NOMO-1 (cell line): ENCODE data around the gene ZNF24.

Experiments
- DNase-seq, 2 experiments: peaks; one replicate each; lab custom pipeline; 2025; ENCODE audit not compliant: unreplicated experiment in 2 of 2; lab: John Stamatoyannopoulos, UW

The ZNF24 gene

DNA sequence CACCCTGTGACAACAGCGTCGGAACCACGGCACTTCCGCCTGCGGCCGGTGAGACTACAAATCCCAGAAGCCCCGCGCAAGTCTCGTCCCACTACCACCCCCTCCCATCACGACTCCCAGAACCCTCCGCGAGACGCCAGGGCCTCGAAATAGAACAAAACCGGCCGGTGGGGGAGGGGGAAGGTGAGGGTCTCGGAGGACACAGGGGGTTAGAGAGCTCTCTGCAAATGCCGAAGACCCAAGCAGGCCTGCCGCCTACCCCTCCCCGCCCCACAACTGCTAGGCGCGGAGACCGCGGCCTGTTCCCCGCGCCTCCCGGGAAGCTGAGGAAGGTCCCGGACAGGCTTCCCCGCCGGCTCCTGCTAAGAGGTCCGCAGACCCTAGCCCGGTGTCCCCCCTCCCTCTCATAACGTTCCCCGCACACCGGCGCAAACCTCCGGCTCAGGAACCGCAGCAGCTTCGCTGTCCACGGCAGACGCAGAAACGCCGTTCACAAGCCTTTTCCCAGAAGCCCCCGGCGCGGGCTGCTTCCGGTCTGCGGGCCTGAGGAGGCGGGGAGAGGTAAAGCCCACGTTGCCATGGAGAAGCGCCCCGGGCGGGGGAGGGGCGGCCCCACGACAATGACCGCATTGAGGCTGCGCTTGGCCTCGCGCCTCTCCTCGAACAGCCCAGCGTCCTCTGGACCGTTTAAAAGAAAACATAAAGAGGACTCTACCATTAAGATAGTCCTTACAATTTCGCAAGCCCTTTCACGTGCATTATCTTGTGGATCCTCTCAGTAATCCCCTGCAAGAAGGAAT is at the start of gene ZNF24:
TSS of gene ZNF24 (minus strand) at position 485 of the 800 bp plus-strand sequence. CDS start 3,770 bp downstream, outside the sequence.
- peak; percentile 82 to 94 for DNase-seq

DNA sequence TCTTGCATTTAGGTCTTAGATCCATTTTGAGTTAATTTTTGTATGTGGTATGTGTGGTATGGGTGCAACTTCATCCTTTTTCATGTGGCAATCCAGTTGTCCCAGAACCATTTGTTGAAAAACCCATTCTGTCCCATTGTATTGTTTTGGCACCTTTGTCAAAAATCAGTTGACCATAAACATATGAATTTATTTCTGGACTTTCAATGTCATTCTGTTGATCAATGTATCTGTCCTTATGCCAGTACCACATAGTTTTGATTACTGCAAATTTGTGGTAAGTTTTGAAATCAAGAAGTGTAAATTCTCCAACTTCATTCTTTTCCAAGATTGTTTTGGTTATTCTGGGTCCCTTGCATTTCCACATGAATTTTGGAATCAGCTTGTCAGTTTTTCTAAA is 49.5 kb upstream of the ZNF24 start:
- no peak for DNase-seq

DNA sequence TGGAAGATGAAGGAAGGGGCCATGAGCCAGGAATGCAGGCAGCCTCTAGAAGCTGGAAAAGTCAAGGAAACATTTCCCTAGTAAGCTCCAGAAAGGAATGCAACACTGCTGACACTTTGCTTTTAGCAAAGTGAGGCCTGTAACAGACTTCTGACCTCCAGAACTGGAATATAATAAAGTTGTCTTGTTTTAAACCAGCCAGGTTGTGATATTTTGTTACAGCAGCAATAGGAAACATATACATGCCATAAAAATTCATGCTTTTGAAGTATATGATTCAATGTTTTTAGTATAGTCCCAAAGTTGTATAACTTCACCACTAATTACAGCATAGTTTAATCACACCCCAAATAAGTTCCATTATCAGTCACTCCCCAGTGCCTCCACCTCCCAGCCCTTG is 48.2 kb upstream of the ZNF24 start:
- no peak for DNase-seq

DNA sequence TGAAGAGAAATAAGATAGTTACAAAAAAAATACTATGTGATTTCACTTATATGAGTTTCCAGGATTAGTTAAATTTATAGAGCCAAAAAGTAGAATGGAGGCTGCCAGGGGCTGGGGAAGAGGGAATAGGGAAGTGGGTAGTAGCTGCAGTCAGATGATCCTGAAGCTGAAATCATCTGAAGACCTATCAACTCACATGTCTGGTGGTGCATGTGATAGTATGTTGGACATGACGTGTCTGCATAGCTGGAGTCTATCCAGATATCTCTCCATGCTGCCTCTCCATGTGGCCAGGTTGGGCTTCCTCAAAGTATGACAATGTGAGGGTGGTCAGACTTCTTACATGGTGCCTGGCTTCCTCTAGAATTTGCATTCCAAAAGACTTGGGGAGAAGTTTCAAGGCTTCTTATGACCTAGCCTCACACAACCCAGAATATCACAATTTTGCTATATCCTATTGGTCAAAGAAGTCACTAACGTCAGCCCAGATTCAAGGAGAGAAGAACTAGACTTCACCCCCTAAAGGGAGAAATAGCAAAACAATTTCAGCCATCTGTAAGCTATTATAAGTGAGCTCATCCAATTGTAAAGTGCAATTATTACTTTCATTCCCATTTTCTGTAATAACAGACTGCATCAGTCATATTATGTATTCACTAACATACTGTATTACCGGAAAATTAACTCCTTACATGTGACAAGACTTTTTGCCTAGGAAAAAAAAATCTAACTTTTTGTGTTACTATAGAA is 46.9 kb upstream of the ZNF24 start:
- DNase-seq = peak in 1 of 2 experiments; percentile 14

DNA sequence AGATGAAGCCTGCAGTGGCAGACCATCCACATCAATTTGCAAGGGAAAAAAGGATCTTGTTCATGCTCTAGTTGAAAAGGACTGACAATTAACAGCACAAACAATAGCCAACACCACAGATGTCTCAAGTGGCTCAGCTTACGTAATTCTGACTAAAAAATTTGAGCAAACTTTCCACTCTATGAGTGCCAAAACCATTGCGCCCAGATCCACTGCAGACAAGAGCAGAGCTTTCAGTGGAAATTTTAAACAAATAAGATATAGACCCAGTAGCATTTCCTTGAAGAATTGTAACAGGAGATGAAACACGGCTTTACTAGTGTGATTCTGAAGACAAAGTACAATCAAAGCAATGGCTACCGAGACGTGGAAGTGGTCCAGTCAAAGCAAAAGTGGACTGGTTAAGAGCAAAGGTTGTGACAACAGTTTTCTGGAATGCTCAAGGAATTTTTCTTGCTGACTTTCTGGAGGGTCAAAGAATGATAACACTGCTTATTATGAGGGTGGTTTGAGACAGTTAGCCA is 44.9 kb upstream of the ZNF24 start:
- no peak for DNase-seq

DNA sequence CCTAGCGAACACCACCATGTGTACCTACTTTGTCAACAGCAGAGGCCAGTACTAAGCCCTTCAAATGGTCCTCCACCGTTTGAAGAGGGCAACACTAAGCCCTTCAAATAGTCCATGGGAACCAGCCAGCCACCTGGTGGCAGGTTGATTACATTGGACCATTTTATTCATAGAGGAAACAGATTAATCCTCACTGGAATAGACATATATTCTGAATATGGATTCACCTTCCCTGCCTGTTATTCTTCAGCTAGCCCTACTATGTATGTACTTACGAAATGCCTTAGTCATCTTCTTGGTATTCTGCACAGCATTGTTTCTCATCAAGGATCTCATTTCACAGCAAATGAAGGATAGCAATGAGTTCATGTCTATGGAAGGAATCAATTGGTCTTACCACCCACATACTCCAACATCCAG is 42.9 kb upstream of the ZNF24 start:
- DNase-seq = no peak

DNA sequence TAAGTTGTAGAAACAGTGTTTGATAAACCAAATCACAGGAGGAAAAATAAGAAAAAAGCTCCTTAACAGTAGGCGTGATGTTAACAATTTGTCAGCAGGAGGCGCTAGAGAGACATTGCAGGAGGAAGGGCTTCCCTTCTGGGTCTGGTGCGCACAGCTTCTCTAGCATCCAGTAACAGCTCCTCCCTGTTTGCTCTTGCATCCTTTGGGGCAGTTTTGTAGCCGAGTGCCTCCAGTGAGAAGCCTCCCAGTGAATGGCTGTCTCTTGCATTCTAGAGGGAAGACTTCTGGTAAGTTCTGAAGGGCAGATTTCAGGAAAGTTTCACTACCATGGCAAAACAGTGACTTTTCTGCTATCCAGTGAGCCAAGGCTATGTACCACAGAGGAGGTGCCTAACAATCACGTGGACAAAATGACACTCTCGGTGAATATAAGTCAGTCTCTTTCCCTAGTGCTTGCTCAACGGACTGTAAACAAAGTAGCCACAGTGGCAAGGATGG is 42.4 kb upstream of the ZNF24 start:
- DNase-seq = peak; percentile 42 to 74

DNA sequence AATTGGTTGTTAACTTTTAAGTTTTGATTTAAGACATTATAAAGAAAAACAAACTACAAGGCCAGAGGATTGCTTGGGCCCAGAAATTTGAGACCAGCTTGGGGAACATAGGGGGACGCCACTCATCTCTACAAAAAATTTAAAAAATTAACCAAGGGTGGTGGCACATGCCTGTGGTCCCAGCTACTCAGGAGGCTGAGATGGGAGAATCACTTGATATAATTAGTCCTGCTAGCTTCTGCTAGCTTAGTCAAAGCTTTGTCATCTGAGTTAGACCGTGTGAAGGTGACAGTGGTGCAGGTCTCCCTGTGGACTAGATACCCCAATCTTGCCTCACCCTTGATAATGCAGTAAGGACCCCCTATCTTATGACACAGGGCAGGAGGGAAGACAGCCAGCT is 38.9 kb upstream of the ZNF24 start:
- DNase-seq = no peak

DNA sequence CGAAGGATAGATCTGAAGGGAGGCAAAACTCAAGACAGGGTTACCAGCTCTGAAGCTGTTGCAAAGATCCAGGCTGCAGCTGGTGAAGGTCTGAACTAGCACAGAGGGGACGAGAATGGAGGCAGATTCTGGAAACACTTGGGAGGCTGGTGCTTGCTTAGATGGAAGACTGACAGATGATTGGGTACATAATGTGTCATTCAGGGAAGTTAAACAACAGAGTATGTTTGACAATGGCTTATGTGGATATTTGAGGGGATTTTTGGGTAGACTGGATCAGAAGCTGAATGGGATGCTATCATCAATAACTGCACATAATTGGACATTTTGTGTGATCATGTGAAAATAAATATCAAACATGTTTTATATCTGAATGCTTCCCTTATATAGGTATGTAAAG is 35.2 kb upstream of the ZNF24 start:
- no peak for DNase-seq

DNA sequence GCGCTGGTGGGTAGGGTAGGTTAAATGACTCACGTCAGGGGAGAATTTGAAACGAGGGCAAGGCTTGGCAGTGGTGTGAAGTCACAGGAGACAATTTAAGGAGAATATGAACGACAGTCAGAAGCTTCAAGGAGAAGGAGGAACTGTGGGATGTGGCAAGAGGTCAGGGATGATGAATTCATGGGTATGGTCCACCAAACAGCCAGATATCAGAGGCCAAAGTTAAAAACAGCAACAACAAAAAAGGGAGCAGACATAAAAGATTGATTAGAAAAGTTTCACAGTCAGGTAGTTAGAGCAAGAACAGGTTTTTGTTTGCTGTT is 34.3 kb upstream of the ZNF24 start:
- DNase-seq = no peak

DNA sequence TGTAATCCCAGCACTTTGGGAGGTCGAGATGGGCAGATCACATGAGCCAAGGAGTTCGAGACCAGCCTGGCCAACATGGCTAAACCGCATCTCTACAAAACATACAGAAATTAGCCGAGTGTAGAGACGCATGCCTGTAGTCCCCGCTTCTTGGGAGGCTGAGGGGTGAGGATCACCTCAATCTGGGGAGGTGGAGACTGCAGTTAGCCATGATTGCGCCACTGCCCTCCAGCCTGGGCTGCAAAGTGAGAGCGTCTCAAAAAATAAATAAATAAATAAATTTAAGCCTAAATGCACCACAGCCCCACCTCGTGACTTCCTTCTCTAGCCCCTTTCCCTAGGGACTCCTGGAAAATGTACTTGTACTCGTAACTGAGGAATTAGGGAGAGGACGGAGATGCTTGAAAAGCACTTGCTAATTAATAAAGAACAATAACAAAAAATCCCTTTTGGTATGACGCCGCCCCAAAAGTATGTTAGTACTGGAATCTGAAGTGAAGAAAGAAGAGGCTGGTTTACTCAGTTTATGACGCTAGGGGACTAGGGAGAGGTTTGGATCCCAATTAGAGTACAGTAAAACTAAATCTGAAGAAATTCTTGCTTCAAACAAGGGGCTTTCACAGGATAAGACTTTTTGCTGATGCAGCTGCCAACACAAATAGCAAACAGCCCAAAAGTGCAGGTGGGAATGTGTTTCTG is 33.8 kb upstream of the ZNF24 start:
- DNase-seq = no peak

DNA sequence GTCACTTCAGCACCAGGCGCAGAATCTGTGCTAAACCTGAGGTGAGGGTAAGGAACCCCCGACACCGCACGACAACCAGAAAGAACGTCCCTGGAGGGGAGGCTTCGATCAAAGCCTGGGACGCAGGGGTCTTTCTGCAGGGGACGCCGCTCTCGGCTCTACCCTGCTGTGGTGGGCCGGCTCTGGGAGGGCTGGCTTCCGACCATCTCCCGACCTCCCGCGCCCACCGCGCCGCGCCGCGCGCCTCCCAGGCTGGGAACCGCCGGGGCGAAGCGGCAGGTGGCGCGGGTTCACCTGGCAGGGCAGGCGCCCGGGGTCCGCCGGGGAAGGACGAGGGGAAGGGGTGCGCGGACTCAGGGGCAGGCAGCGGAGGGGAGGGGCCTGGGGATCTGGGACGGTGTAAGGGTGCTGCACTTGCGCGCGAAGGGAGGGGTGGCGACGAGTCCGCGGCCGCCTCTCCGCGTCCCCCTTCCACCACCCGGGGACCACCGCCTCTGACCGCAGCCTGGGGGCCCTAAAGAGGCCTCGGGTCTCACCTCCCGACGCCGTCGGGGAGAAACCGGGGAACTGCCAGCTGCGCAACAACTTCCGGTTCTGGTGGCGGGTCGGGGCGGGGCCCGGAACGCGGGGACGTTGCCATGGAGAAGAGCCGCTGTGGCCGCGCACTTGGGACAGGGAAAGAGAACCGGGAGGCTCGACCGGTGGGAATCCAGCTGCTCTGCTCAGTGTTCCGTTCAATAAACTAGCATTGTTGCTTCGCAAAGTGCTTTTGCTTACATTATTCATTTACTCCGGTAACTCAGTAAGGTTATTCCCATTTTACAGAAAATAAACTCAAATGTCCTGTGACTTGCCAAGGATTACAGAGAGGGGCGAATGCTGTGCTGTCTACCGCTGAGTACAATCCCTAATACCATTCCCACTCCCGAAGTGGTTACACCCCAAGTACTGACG is 32.8 kb upstream of the ZNF24 start, which contains the start of gene ZNF396:
TSS of gene ZNF396 (minus strand) at position 596 of the 954 bp plus-strand sequence. CDS start 3,045 bp downstream, outside the sequence.
- peak; percentile 11 to 48 for DNase-seq

DNA sequence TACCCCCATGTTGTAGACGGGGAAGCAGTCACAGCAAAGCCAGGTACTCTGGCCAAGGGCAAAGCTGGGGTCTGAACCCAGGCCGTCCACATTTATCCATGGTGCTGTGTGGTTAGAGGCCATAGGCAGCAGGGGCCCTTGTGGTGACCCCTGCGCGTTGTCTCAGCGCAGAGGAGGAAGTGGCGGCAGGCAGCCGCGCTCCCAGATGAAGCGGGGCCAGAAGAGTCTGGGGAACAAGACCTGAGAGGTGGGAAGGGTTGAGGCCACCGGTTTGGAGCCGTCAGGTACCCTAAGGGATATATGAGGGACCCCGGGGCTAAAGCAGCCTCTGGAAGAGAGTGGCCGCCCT is 32.1 kb upstream of the ZNF24 start:
- peak; percentile 52 to 56 for DNase-seq

DNA sequence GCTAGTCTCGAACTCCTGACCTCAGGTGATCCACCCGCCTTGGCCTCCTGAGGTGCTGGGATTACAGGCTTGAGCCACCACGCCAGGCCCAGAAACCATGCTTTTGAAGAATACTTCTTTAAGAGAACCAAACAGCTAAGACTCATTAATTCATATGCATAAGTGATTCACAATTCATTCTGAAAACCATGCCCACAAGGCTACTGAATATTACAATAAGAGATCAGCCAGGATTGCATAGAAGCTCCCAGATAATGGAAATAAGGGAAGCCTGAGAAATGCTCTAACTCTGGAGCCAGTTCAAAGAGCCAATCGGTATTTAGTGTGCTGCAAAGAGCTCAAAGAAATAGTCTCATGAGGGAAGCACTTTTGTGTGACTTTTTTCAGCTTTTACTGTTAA is 30.5 kb upstream of the ZNF24 start:
- DNase-seq = no peak

DNA sequence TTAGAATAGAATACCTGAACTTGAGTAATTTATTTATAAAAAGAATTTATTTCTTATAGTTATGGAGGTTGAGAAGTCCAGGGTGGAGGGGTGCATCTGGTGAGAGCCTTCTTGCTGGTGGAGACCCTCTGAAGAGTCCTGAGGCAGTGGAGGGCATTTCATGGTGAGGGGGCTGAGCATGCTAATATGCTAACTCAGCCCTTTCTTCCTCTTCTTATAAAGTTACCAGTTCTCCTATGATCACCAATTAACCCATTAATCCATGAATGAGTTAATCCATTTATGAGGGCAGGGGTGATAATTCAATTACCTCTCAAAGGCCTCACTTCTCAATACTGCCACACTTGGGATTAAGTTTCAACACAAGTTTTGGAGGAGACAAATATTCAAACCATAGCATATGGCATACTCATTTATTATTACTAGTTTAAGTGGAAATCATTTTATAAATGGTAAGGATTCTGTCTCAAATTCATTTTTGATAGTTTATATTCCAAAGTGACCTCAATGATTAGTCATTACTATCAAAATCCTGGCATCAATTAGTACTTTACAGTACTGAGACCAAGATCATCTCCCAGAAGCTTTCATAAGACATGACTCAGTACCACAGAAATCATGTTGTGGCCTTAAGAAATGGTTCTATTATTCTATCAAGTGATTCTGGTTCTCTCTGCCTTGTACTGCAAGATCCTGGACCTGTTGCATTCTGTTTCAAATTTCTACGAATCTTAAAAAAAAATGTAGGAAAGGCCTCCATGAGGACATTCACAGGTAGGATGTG is 27.4 kb upstream of the ZNF24 start:
- DNase-seq = no peak

DNA sequence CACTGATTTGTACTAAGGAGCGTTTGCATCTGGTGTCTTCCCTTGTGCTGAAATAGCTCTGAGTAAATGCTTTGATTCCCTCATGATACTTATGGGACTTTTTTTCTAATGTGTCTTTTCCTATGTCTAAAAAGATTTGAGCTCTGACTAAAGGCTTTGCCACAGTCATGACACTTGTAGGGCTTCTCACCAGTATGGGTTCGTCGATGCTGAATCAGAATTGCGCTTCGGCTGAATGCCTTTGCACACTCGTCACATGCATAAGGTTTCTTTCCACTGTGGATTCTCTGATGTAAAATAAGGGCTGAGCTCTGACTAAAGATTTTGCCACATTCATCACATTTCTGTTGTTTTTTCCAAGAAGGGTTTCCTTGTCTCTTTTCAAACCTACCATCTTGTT is 24.9 kb upstream of the ZNF24 start:
- no peak for DNase-seq

DNA sequence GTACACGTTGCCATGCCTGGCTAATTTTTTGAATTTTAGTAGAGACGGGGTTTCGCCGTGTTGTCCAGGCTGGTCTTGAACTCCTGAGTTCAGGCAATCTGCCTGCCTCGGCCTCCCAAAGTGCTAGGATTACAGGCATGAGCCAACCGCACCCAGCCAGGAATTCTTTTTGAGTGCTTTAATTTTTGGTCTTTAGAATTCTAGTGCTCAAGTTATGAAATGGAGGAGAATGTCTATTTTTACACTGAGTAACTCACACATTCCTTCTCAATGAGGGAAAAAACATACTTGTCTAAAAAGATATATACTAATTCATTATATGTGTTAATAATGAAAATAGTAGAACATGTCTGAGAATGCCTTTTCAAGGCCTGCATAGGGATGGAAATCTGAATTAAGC is 24.4 kb upstream of the ZNF24 start:
- DNase-seq = no peak

DNA sequence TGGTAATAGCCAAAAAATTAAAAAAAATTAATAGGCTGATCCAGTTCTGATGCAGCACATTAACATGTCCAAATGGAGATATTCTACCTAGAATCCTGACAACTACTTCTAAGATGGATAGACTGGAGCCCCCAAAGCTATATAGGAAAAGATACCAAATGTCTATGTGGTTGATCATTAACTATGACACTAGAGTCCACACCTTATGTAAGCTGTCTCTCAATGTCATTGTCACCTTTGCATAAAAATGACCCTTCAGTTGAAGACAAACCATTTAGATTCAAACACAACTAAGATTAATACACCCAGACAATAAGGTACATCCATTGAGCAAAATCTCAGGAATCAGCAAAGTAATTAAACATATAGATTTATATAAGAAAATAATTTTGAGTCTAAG is 18.3 kb upstream of the ZNF24 start:
- DNase-seq = no peak

DNA sequence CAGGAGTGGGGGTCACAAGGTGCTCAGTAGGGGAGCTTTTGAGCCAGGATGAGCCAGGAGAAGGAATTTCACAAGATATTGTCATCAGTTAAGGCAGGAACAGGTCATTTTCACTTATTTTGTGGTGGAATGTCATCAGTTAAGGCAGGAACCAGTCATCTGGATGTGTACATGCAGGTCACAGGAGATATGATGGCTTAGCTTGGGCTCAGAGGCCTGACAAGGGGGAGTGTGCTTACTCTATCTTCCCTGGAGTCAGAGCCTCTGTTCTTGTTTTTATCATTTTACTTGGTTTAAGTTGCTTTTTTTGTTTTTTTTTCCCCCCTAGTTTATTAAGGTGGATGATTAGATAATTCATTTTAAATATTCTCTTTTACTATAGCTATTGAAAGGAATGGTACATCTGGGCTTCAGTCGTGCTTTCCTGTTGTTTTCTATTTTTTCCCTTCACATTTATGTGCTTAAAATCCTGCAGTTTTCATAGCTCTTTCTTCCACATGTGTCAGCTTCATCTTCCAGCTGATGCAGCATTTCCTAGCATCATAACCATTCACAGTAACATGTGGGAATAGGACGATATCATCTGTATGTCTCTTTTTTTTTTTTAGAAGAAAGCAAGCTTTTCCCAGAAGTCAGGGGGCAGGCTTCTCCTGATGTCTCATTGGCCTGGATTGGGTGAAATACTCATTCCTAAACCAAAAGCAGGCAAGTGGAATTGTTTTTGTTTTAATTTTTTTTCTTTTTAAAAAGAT is 17.5 kb upstream of the ZNF24 start:
- DNase-seq = no peak
